Tibial nerve (tissue), 4 donors: ENCODE data around the gene INSYN2B. TPM values are rescaled to one million over a fixed set of nuclear protein-coding genes. Genes with fewer than 3 reads are reported as not detected.
"Not testable (repeated sequence)": the region's sequence is repeated elsewhere in the genome, so short reads cannot be mapped to it uniquely, and the experiment has no call there.

Source experiments
- DNase-seq, 2 donors: peaks; one replicate each; pipeline ENCODE4 v3.0.0-alpha.2; 2019; ENCODE audit warnings: low spot score in 2 of 2
- H3K27ac ChIP-seq, 4 donors: fragments of 200-600 bp; sonication (generic) in 3 of 4; one replicate each; pipeline ENCODE4 v1.5.1; 2017 to 2019; ENCODE audit warnings: mild to moderate bottlenecking in 1 of 4
- H3K27me3 ChIP-seq, 2 donors: fragments of 200-600 bp; sonication (generic) in 1 of 2; one replicate each; pipeline versions ENCODE4 v1.5.1 to v1.6.0; 2017 to 2019
- H3K36me3 ChIP-seq, 3 donors: fragments of 200-600 bp; sonication (generic); one replicate each; pipeline ENCODE4 v1.5.1; 2018 to 2019
- H3K4me1 ChIP-seq, 4 donors: fragments of 200-600 bp; sonication (generic) in 3 of 4; one replicate each; pipeline ENCODE4 v1.5.1; 2017 to 2019
- H3K4me3 ChIP-seq, 4 donors: fragments of 200-600 bp; sonication (generic) in 3 of 4; one replicate each; pipeline ENCODE4 v1.5.1; 2017 to 2019; ENCODE audit warnings: mild to moderate bottlenecking in 1 of 4, moderate library complexity in 1 of 4
- H3K9me3 ChIP-seq, 4 donors: fragments of 200-600 bp; sonication (generic) in 3 of 4; one replicate each; pipeline ENCODE4 v1.5.1; 2017 to 2019
- CTCF ChIP-seq, 5 experiments: fragments of 200-600 bp in 3 of 5; fragments of 450-650 bp in 2 of 5; sonication (generic) in 3 of 5; IDR thresholded peaks; one replicate each; pipeline ENCODE4 v1.5.1; 2016 to 2019; ENCODE audit warnings: antibody characterized with exemption in 5 of 5, mild to moderate bottlenecking in 3 of 5, moderate library complexity in 2 of 5
- EP300 ChIP-seq, 2 donors: sonication (generic); formaldehyde crosslinking; IDR thresholded peaks; one replicate each; pipeline ENCODE4 v1.6.1; 2017; ENCODE audit warnings: antibody characterized with exemption in 2 of 2, mild to moderate bottlenecking in 1 of 2
- POLR2A ChIP-seq, 2 donors: fragments of 450-650 bp; IDR thresholded peaks; one replicate each; pipeline ENCODE4 v1.6.1; 2017; ENCODE audit warnings: antibody characterized with exemption in 2 of 2, mild to moderate bottlenecking in 2 of 2, moderate library complexity in 2 of 2
- WGBS, 2 donors: methylation state at CpG; one replicate each; pipeline ENCODE4 v1.1.5; 2018; 5-methylcytosine and 5-hydroxymethylcytosine counted together
- total RNA-seq, 4 donors: library from RNA; depleted of rRNA; stranded (reverse); fragments of >200 nt; gene quantifications; one replicate each; pipeline ENCODE4 v1.1.0, GENCODE V29; 2016

The INSYN2B gene
- total RNA-seq, 4 donors from 2014 or later = 0.60 to 4.2 TPM; not detected in 2

- Histone ChIP-seq H3K27ac (no peak overlapping the region), H3K27me3 (no peaks in the 10 kb centered on the region), H3K9me3 (no peaks in the 10 kb centered on the region), H3K4me1 (no peaks in the 10 kb centered on the region), H3K4me3 (no peak overlapping the region), H3K36me3 (no peaks in the 10 kb centered on the region)
- TF ChIP-seq CTCF (IDR thresholded peaks at IDR 0.05) = no peak
- TF ChIP-seq EP300 (IDR thresholded peaks at IDR 0.05) = no peak
- TF ChIP-seq POLR2A (IDR thresholded peaks at IDR 0.05) = no peak
- no peak for DNase-seq
- WGBS, 2 donors = 58 to 63% methylated on average over 3 of the region's 3 CpGs
Measured at GRCh38 chr5:169956126-169956525, 24.2 kb downstream of the INSYN2B start.

- Histone ChIP-seq H3K4me3 (no peak overlapping the region), H3K4me1 (no peaks in the 10 kb centered on the region), H3K9me3 (no peaks in the 10 kb centered on the region), H3K27me3 (no peaks in the 10 kb centered on the region), H3K36me3 (no peaks in the 10 kb centered on the region), H3K27ac (no peak overlapping the region)
- TF ChIP-seq EP300 (IDR thresholded peaks at IDR 0.05) (no peak), CTCF (IDR thresholded peaks at IDR 0.05) (no peak), POLR2A (IDR thresholded peaks at IDR 0.05) (no peak)
- DNase-seq = no peak
- WGBS, 2 donors = 82 to 86% methylated on average over 6 of the region's 6 CpGs
Measured at GRCh38 chr5:169954786-169955185, 25.5 kb downstream of the INSYN2B start.

GRCh38 chr5:169953196-169953595 lies 27.1 kb downstream of the INSYN2B start:
- not testable (repeated sequence) for H3K27me3 ChIP-seq, H3K4me3 ChIP-seq, H3K27ac ChIP-seq, H3K4me1 ChIP-seq, H3K36me3 ChIP-seq, DNase-seq, H3K9me3 ChIP-seq
- WGBS, 2 donors = 70 to 83% methylated on average over 4 of the region's 4 CpGs

GRCh38 chr5:169950333-169950732 lies 30.0 kb downstream of the INSYN2B start:
- TF ChIP-seq EP300 (IDR thresholded peaks at IDR 0.05) = no peak
- no peak for TF ChIP-seq POLR2A (IDR thresholded peaks at IDR 0.05)
- TF ChIP-seq CTCF (IDR thresholded peaks at IDR 0.05) = no peak
- H3K27ac ChIP-seq = no peak overlapping the region

GRCh38 chr5:169946743-169947295 lies 33.5 kb downstream of the INSYN2B start:
- TF ChIP-seq EP300 (IDR thresholded peaks at IDR 0.05) = no peak
- no peak for TF ChIP-seq POLR2A (IDR thresholded peaks at IDR 0.05)
- no peak for TF ChIP-seq CTCF (IDR thresholded peaks at IDR 0.05)
- Histone ChIP-seq H3K4me3 (no peak overlapping the region), H3K4me1 (peaks cover 0 to 9% (median 0%) of the 10 kb centered on the region in 4 donors), H3K36me3 (no peaks in the 10 kb centered on the region), H3K27ac (no peak overlapping the region), H3K9me3 (no peaks in the 10 kb centered on the region), H3K27me3 (no peaks in the 10 kb centered on the region)
- DNase-seq = no peak
- 89 to 90% methylated on average over 5 of the region's 5 CpGs for WGBS, 2 donors

More at GRCh38 chr5:169950333-169950732, 30.0 kb downstream of the INSYN2B start:
- Histone ChIP-seq H3K9me3 (no peaks in the 10 kb centered on the region), H3K27me3 (no peaks in the 10 kb centered on the region), H3K36me3 (no peaks in the 10 kb centered on the region), H3K4me1 (peaks cover 0 to 9% (median 0%) of the 10 kb centered on the region in 4 donors), H3K4me3 (no peak overlapping the region)
- WGBS, 2 donors = 90 to 95% methylated on average over 2 of the region's 2 CpGs
- DNase-seq = no peak
